NT2/D1 (cell line): ENCODE data around the gene SLC16A13.

Source experiments
- SUZ12 ChIP-seq: IDR thresholded peaks from 2 replicates; pipeline ENCODE4 v1.6.1; 2011; ENCODE audit not compliant: insufficient read length, insufficient read depth; ENCODE audit errors: extremely low read depth
- YY1 ChIP-seq: IDR thresholded peaks from 2 replicates; pipeline ENCODE4 v1.6.1; 2011; ENCODE audit not compliant: insufficient read length, insufficient read depth
- ZNF274 ChIP-seq: IDR thresholded peaks from 2 replicates; pipeline ENCODE4 v1.6.1; 2011; ENCODE audit warnings: mild to moderate bottlenecking, low read depth, low read length

- TF ChIP-seq YY1 (no peak), ZNF274 (no peak), SUZ12 (no peak)
Measured at GRCh38 chr17:7077911-7078546, 42.2 kb downstream of the SLC16A13 start.
